NCI-H2029 (cell line): ENCODE measurements around the gene HAAO.

ENCODE experiments used
- DNase-seq: peaks from one replicate; lab custom pipeline; 2025; lab: John Stamatoyannopoulos, UW

Gene HAAO

DNA sequence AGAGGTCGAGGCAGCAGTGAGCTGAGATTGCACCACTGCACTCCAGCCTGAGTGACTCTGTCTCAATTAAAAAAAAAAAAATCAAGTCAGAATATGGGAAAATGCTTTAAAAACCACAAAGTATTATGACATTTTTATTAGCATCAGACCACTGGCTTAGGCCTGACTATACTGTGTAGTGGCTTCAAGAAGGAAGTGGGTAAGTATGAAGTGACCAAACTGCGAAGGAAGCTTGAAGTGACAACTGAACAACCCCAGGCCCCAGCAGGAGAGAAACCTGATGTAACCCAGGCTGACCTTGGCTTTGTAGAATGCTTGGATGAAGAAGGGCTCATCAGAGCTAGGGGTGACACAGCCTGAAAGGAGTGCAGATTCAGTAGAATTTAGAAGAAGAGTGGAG is 21.4 kb upstream of the HAAO start:
- no peak for DNase-seq

DNA sequence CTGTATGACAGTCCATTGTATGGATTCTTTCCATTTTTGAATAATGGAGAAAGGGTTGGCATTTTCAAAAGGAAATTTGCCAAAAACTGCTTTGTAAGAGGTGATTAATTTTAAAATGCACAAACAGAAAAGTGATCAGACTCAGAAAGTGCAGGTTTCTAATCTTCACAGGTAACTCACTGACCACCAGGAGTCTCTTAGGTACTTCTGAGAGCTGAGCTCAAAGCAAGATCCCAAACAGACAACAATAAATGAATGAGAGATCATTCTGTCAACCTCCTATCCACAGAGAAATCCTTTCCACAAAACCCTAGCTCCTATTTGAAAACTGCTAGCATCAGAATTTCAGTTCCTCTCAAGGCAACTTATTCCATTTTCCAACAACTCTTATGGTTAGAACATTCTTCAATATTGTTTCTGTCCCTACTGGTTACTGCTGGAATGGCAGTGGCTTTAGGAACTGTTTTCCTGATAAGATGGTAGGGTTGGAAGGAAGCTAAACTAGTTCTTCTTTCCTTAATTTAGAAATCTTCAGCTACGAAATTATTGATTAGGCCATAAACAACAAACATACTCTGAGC is 20.6 kb upstream of the HAAO start:
- no peak for DNase-seq

DNA sequence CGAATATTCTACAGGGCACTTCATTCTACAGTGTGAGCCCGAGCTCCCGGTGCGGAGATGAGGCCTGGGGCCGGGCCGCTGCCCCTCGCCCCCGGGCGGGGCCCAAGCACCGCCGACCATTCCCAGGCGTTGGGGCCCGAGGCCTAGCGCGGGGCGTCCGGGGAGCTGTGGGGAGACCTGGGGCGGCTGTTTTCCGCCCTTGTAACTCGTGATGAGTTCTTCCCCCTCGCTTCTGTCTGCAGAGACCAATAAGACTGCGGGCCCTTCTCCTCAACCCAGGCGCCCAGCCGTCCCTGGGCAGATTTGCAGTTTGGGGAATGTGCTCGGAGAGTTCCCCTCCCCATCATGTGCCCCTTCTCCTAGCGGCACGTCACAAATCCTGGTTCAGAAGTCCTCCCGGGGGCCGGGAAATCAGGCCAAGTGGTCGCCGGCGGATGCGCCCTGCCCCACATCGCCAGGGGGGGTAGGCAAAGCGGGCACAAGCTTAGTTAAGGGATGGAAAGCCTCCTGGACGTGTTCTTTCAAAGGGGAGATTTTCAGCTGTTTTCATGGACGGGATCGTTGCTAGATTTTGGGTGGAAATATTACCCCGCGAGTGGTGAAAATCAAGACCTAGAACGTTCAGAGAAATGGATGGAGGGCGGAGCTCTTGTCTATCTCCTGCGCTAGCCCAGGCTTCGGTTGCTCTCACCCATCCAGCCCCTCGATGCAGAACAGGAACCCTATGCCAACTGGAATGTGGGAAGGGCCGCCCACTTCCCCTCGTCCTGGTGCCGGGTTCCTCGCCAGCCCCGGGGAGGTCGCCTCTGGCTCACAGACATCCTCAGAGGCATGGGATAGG is 18.8 kb upstream of the HAAO start:
- DNase-seq = no peak

DNA sequence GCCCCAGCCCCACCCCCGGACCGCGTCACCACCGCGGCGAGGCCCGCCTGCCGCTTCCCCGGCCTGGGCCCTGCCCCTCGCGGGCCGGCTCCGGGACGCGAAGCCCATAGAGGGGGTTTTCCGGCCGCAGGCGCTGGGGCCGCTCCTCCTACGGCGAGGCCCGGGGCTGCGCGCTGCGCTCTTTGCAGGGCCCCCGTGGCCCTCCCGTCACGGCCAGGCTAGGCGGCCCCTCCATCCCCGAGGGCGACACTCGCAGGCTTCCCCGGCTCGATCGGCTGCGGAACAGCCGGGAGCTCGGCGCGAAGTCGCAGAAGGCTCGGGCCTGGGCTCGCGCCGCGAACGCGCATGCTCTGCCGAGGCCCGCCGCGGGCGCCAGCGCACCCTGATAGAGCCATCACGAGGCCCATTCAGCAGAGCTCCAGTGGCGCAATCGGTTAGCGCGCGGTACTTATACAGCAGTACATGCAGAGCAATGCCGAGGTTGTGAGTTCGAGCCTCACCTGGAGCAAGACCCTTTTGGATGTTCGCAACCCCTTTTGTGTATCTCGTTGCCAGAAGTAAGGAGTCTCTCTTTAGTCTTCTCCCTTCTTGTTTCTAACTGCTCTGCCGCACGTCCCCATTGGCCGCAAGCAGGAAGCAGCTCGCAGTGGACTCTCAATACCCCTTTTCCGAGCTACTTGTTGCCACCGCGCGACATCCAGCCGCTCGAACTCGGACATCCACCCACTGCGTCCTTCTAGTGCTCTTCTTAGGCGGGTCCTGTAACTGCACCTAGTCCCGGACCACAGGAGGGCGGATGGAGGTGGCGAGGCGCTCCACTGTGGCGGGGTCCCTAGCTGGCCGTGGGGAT is 18.0 kb upstream of the HAAO start:
- peak; percentile 82 for DNase-seq

DNA sequence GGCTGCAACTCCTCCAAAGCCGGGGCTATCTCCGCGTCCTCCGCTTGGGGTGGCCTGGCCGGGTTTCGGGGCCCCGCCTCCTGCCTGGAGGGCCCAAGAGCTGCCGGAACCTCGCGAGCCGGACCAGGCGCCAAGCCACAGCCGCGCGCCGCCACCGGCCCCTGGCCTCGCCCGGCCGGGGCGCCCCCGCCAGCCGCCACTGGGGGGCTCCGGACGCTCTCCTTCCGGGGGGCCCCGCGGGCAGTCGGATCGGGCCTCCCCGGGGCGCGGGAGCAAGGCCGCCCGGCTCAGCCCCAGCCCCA is 17.4 kb upstream of the HAAO start:
- peak; percentile 45 for DNase-seq

DNA sequence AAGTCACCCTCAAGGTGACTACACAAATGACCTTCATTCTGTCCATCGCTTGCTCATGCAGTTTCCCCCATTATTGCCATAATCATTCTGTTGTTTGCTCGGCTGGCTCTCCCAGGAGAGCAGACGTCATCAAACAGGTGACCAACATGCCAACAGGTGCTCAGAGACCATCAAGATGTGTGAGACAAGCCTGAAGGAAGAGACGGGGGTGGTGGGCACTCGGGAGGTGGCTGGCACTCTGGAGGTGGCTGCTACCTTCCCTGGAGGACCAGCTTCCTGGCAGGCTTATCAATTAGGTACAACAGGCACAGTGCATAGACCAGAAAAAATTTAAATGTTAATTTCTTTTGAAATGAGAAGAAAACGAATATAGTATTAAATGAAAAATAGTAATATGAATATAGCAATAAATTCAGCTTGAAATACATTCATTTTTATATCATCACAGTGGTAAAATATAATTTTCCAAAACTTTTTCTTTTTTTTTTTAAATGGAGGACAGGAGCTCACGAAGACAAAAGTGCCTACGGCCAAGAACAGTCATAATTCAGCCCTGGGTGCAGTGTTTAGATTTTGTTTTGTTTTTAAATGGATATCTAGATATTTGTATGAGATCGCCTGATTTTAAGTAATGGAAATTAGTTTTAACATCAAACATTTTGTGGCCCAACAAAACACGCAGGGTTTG is 16.9 kb upstream of the HAAO start:
- DNase-seq = peak; percentile 72

DNA sequence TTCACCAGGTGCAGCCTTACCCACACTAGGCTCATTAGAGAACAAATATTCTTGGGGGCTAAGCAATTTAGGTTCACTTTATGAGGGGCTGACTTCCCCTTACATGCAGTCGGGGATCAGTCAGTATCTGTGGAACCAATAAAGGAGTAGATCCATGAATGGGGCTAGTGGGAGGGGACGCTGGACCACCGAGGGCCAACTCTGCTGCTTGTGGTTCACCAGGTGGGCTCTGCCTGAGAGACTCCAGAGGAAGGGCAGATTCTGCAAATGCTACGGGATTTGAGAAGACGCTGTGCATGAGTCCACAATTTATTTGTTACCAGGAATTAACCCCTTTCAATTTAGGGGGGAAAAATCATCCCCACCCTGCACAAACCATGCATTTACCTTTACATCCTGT is 15.9 kb upstream of the HAAO start:
- DNase-seq = no peak

DNA sequence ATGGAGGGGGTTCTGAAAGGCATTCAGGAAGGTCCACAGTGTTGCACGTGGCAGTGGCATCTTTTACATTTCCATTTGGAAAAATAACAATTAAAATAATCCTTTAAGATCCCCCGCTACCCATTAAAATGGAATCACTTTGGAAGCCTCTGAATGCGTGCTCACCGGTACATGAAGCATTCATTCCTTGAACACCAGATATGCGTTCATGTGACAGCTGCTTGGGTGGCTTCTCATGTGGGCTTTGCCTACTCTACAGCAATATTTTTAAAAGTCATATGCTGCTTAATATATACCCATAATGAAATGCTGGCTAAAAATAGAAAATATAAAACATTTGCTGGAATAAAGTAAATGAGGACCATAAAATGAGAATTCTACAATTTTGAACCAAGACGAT is 14.4 kb upstream of the HAAO start:
- no peak for DNase-seq

DNA sequence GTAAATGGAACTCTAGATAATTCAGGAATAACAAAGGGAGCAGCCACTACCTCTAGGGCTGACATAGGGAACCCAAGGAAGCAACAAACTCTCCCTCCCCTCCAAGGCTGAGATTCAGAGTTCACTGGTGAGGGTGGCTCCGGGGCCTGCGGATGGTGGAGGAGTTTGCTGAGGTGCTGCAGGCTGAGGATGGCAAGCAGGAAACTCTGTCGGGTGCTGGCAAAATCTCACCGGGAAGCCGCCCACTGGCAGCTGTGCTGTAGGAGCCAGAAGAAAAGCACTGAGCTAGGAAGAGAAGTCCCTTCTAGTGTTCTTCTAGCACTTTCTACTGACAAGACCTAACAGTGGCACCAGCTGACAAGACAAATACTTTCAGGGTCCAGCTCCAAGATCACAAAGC is 12.5 kb upstream of the HAAO start:
- no peak for DNase-seq

DNA sequence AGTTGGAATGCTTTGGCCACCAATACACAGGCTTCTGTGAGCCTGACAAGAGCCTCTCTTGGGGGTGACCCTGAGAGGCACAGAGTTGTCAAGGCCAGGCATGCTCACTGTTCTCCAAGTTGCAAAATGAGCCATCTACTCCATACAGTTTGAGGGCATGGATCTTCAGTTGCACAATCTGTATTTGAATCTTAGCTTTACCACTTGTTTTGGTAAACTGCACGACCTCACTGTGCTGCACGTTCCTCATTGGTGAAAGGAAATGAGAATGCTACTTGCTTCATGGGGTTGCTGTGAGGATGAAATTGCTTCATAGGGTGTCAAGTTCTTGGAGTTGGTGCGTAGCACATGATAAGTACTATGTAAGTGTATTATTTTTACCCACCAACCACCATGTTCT is 12.0 kb upstream of the HAAO start:
- DNase-seq = no peak

DNA sequence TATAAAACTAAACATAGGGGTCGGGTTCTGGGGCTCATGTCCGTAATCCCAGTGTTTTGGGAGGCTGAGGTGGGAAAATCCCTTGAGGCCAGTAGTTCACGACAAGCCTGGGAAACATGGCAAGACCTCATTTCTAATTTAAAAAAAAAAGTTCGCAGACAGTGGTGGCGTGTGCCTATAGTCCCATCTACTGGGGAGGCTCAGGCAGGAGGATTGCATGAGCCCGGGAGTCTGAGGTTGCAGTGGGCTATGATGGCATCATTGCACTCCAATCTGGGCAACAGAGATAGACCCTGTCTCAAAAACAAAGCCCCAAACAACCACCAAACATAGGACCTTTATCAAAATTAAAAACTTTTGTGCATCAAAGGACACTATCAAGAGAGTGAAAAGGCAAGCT is 9.8 kb upstream of the HAAO start:
- no peak for DNase-seq

DNA sequence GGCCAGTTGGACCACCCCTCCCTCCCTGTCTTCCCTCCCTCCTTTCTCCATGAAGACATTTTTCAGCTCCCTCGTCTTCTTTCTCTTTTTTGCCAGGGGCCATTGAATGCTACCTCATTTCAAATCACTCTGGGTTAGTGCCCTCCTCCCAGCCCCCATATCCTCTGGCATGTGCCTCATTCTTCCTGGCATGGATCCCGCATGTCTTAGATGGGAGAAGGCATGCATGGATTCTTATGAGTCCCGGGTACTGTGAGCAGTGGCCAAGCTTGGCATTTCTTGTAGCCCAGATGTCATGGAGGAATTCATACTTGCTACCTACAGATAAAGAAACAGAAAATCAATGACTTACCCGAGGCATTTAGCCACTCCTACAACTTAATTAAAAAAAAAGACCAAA is 9.0 kb upstream of the HAAO start:
- DNase-seq = no peak

DNA sequence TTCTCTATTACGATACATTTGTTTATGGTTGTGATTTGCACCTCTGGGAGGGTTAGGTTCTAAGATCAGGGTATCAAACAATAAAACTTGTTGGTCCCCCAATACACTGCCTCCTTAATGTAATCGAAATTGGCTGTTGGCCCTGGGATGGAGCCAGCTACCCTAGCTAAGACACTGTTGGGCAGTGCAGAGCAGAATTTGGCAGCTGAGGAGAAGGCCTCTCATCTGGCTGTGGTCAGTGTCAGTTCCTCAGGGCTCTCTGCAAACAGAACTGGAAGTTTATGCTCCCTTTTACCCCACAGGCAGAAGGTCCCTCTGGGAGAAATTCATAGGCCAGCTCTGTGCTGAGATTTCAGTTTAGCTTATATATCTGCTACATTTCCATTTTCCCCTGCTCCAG is 8.6 kb upstream of the HAAO start:
- DNase-seq = no peak

DNA sequence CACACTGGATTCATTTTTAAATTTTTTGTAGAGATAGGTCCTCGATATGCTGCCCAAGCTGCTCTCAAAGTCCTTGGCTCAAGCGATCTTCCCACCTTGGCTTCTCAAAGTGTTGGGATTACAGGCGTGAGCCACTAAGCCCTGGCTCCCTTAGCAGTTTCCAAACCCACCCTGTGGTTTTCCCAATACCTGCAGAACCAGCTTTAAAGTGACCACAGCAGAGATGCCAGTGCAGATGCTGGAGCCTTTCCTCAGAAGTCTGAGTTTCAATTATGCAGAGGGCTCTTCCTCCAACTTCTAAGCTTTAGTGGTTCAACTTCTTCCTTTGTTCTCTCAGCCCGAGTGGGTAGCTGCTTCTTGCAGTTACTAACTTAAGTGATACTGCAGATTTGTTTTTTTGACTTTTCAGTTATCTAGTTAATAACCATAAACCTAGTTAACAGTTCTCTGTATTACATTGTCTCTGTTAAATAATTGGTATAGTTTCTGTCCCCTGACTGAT is 8.1 kb upstream of the HAAO start:
- no peak for DNase-seq

DNA sequence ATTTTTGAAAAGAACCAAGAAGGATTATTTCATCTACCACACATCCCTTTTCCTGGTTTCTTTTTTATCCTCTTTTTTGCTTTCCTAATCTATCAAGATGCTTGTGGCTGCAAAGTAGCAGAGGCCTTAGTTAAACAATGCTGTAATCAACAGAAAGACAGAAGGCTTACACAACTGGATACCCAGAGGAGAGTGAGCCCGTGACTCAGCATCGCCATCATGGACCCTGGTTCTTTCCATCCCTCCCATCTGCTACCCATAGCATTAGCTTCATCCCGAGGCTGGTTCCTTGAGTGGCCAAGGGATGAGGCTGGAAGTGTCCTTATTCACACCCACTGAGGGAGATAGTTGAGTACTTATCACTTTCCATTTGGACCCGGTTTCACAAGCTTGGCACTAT is 7.5 kb upstream of the HAAO start:
- DNase-seq = no peak

DNA sequence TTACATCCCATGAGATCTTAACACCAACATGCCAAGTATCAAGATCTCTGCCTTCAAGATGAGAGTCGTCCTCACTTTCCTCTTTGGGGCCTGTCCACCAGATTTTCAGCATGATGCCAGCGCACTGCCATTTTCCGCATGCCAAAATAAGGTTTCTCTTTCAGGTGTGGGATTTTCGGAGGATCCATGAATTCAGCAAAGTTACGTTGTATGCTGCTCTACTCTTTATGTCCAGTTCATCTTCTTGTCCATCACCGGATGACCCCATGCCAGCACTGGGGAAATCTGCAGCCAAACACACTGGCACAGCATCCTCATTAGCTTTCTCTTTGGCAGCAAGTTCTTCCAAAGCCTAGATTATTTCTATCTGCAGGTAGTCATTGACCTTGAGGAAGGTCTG is 4.9 kb upstream of the HAAO start:
- no peak for DNase-seq

DNA sequence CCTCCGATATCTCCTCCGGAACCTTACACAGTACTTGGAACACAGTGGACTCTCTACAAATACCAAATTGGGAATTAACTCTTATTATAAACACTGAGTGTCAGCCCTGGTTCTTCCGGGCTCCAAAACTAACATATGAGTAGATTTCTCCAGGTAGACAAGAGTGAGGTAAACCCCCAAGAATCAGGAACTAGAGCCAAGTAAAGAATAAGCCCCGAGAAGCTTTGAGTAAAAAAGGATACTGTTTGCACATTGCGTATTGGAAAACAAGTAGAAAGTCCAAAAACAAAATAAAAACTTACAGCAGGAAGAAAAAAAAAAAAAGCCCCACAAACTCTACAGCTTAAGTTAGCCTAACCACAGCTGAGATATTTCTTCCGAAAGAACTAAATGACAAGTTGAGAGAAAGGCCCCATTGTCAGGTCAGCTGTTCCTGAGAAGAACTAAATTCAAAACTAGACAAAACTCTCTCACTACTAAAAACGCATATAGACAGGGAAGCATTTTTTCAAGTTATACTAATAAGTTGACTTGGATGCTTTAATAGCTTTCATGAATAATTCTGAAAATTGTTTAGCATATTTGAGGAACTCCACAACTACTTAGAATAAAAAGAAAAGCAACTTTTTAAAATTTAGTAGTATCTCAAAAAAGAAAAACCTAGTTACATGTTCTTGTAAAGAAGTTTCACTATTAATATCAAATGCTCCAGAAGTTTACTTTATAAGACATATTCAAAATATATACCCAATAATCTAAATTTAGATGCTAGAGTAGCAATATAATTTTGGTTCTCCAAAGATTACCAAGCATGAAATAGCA is 4.3 kb upstream of the HAAO start:
- DNase-seq = no peak

DNA sequence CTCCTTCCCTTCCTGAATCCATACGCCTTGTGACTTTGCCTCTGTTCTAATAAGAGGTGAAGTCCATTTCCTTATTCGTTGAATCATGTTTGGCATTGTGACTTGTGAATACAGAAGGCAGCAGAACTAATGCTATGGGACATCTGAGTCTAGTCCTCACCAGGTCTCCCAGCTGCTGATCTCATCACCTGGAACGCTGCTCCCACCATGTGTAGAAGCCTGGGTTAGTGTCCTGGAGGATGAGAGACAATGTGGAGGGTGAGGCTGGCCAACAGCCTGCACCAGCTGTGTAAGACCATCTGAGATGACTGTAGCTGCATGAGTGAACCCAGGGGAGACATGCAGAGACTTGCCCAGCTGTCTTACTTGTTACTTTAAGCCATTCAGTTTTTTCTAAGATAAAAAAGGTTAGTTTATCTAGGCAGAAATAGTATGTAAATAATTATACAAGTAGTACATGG is 3.5 kb upstream of the HAAO start:
- no peak for DNase-seq

DNA sequence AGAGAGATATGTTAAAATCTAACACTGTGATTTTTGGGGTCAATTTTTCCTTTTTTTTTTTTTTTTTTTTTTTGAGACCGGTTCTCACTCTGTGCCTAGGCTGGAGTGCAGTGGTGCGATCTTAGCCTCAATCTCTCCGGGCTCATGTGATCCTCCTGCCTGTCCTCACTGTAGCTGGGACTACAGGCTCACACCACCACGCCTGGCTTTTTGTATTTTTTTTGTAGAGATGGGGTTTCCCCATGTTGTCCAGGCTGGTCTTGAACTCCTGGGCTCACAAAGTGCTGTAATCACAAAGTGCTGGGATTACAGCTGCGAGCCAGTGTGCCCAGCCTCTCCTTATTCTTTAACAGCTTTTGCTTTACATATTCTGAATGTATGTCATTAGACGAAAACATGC is 2.9 kb upstream of the HAAO start:
- no peak for DNase-seq

DNA sequence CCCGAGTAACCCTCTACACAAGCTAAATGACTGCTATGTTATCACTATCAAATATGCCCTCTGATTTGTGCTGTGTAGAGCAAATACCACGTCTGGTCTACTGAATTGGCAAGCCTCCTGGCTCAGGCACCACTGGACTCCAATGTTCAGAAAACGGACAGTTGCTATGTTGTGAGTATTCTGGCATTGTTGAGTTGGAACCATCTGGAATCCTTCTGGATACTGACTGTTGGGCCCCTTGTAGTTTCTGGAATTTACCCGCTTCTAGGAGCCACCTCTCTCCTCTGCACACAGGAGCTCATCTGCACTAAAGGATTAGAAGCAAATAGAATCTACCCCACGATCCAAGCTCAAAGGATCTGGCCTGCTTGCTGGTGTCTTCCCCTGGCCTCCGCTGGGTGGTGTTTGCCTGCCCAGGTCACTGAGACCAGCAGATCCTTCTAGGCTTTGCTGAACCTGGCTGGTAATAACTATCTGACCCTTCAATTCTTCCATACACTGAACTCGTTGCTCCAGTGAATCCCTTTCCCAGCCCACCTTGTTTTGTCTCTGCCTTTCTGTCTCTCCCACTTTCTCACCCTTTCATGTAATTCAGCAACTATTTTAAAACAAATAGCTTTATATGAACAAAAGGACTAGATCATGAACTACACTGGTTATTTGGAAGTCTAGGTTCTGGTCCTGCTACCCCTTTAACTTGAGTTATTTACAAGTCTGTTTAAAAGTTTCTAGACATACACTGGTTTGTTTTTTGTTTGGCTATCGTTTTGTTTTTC is 2.1 kb upstream of the HAAO start:
- no peak for DNase-seq
